HG03025 (cell line): ENCODE data around the gene ZC3H6.
"Not testable (repeated sequence)": the region's sequence is repeated elsewhere in the genome, so short reads cannot be mapped to it uniquely, and the experiment has no call there.

Experiments used
- ATAC-seq: cut with Tn5 transposase; IDR thresholded peaks from one replicate; pipeline ENCODE4 v1.9.1; 2021; ENCODE audit warnings: mild to moderate bottlenecking, moderate library complexity; ENCODE audit not compliant: unreplicated experiment, low FRiP score

The ZC3H6 gene

DNA sequence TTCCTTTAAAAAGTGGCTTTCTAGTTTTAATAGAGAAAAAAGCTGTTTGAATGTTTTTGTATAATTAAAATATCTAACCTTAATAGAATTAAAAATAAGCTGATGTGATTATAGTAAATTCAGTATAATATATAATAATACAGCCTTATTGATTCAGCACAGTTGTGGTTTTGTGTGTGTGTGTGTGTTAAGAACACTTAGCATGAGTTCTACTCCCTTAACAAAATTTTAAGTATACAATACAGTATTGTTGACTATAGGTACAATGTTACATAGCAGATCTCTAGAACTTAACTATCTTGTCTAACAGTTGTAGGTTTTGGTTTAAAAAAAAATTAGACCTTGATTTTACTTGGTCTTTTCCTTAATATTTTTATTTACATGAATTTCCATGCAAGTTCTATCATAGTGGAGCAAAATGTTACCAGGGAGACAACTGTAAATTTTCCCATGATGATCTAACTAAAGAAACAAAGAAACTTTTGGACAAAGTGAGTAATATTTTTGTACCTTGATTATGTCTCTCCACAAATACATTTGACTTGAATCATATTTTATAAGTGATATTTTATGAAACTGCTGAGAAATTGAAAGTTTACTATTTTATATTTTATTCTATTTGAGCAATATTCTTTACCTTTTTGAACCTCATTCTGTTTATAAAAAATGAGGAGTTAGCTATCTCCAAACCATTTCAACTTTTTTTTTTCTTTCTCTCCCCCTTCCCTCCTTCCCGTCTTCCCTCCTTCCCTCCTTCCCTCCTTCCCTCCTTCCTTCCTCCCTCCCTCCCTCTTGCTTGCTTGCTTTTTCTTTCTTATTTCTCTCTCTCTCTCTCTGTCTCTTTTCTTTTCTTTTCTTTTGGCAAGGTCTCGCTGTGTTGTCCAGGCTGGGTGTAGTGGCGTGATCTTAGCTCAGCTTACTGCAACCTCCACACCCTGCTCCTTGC lies 46.3 kb downstream of the ZC3H6 start:
- ATAC-seq: no peak

DNA sequence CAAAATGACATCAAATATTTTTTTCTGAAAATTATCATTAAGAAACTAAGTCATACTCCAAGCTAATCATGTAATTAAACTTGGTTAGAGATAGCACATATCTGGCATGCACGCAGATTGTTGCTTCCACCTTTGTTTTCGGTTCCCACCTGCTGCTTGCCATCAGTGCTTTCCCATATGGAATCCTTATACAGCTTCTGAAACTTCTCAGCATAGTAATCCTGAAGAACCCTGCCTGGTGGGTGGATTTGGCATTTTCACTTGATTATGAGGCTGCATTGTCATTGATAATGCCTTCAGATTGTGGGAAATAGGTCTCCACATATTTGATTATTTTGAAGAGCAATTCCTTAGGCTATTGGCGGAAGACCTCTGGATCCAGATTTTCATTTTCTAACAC lies 47.5 kb downstream of the ZC3H6 start:
- ATAC-seq: no peak

DNA sequence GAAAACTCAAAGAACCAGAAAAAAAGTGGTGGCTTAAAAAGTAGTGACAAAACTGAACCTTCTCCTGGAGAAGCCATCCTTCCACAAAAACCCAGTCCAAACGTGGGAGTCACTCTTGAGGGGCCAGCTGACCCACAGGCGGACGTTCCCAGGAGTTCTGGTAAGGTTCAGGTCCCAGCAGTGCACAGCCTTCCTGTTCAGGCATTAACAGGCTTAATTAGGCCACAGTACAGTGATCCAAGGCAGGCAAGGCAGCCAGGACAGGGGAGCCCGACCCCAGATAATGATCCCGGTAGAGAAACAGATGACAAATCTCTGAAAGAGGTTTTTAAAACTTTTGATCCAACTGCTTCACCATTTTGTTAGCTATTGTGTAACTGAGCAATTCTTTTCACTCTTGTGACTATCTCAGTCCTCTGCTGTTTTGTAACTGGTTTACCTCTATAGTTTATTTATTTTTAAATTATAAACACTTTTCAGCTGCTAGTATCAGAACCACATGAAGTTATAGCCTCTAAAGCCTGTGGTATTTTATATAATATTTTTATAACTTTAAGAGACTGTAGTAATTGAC lies 56.8 kb downstream of the ZC3H6 start:
- ATAC-seq: no peak

DNA sequence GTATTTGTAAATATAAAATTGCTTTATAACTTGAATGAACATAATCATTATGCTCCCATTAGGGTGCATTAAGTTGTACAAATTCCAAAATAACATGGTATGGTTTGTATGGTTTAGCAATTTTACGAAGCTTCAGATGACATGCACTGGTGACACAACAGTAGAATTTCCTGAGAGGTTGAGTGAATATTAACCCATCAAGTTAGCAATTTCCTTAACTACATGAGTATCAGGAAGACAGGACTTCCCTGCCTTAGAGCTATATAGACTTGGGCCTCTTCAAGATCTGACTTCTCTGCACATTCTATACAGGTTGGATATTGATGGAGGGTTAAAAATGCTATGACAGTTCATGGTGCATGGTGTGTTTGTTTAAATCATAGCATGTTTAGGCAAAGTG lies 60.2 kb downstream of the ZC3H6 start:
- no peak for ATAC-seq

DNA sequence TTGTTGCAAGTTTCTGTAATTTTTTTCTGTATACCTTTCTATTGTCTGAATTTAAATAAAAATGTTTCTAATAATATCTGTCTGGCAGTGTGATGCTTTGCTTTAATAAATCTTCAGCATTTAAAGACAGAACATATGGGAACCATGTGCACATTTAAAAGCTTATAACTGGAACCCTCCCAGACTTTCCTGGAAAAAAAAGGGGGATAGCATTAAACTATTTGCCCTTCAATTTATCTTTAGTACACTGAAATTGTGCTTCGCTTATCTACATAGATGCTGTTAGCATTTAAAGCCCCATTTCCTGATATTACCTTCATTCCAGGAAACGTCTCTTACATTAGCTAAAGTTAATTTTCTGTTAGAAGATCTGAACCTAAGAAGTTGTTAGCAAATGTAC lies 64.6 kb downstream of the ZC3H6 start:
- no peak for ATAC-seq

DNA sequence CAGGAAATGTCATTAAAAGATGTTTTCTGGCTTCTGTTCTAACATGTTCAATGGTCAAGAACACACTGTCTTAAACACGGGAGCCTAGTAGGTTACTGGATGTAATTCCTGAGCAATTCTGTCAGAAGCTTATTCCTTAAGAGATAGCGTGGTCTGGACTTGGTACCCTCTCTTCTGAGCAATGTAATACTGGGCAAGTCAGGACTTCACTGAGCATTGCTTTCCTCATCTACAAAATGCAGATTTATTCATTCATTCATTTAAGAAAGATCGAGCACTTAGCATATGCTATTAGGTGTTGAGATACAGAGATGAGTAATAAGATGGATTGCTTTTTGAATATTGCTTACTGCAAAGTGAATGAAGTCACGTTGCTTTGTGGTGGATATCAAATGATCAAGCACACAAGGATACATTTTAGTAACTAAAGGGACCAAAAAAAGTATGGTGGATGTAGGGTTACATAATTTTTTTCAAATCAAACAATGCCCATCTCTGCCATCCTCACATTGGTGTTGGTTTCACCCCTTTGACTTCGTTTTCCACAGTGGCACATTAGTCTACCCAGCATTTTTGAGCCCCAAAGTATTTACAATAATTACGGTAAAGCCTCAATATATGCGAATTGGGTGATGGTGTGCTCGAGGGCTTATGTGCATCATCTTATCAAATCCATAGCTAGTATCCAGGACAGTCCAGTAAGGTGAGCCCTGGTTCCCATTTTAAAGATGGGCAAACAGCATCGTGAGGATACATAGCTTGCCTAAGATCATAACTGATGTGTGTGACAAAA lies 65.3 kb downstream of the ZC3H6 start:
- no peak for ATAC-seq

DNA sequence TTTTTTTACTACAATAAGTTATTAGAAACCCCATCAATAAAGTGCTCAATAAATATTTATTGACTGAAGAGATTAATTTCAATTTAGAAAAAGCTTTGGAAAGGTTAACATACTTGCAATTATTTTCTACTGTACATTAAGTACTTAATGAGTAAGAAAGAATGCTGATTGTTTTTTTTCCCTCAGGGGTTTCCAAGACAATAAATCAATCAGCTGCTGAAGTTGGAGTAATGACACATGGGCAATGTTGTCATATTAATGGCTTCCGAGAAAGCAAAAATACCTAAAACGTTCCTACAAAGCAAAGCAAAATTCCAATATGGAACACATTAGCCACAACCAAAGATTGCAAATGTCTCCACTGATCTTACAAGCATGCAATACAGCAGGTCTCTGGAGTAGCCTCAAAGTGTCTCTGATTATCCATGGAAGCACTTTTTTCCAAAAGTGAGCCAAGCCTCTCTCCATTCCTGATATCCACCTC lies 66.7 kb downstream of the ZC3H6 start:
- no peak for ATAC-seq

DNA sequence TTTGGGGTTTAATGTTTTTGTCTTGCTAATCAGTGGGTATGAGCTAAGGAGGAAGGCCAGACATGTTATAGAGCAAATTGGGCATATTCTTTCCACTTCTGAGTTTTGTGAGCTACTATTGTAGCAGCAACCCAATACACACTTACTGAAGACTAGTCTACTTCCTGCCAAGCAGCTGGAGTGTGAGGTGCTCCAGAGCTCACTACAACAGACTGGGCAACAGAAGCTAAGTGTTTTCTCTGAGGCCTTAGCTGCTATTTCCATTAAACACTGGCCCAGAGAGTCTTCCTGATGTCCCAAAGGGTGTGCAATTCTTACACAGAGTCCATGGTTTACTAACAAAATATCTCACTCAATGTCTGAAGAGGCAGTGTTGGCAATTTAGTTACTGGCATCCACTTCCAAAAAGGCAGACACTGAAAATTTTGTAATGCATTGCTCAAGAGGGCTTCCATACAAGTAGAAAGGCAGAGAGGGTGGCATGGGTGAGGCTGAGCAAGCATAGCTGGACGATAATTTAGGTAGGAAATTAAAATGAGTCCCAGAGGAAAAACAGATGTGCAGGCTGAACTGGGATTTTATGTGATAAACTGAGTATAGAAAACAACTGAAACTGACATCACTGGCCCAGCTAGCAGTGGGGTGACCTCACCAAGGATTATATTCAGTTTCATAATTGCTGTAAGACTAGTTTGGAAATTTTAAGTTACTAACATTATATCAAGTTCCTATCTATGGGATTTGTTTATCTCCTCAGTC lies 68.6 kb downstream of the ZC3H6 start:
- ATAC-seq: no peak

DNA sequence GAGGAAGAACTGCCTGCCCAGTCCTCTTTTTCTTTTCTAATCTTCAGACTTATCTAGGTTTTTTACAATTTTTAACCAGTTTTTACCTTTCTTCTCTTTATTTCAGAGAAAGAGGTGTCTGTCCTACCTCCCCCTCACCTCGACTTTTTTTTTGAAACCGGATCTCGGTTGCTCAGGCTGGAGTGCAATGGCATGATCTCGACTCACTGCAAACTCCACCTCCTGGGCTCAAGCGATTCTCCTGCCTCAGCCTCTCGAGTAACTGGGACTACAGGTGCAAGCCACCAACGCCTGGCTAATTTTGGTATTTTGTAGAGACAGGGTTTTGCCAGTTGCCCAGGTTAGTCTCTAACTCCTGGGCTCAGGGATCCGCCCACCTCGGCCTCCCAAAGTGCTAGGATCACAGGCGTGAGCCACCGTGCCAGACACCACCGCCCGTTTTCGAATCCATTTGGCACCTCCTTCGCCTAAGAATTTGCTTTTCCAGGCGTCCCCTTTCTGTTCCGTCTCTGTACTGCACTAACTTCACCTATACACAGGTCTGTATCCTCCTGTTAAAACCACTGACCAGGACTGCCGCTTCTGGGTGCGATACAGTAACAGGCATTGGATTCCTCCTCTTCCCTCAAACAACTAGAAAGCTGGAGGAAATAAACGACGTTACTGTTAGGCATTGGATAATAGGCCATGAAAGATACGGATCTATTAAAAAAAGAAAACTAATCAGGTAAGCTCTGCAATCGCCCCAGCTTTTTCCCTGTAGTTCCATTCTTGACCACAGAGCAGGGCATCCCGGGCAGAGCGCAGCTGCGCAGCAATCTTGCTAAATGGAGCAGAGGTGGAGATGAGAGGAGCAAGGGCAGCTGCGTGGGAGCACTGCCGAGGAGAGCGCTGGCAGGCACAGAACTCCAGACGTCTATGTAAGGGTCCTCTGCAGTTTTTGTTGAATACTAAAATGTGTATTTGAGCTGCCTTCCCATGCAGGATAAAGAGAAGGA lies 69.9 kb downstream of the ZC3H6 start:
- ATAC-seq: no peak

DNA sequence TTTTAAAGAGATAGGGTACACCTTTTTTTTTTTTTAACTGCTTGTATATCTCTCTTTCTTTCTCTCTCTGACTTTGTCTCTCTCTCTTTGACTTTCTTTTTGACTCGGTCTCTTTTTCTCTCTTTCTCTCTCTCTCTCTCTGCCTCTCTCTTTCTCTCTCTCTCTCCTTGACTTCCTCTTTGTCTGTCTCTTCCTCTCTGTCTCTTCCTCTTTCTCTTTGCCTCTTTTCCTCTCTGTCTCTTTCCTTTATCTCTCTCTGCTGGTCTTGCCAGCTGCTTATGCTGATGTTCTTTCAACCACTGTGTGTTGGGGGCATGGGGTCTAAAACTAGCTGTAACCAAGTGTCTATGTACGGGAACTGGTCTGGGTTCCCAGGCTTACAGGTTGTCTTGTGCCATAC lies 76.9 kb downstream of the ZC3H6 start:
- ATAC-seq: not testable (repeated sequence)

DNA sequence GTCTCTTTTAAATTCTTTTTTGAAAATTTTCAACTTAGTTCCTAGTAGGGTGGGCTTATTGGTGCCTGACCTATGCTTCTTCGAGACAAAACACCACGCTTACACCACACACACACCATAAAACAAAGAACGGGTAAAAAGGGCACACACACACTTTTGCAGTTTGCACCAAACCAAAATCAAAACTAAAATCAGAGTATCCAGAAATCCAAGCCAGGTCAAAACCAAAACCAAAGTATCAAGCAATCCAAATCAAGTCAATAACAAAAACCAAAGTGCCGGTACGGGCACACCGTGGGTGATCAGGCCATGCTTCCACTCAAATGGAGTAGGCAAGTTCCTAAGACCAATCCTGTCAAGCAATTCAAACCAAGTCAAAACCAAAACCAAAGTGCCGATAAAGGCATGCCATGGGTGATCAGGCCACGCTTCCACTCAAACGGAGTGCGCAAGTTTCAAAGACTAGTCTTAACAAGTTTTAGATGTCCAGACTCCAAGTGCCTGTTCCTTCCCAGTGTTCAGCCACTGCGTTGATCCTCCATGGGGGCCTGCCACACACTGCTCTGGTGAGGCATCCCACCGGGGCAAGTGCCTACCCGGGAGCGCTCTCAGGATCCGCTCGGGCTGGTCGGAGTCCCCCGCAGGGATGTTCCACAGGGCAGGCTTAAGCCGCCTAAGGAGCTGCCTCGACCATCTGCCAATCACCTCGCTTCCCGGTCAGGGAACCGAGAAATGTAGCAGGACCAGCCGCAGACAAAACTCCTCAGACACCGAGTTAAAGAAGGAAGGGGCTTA lies 77.6 kb downstream of the ZC3H6 start:
- ATAC-seq: not testable (repeated sequence)

DNA sequence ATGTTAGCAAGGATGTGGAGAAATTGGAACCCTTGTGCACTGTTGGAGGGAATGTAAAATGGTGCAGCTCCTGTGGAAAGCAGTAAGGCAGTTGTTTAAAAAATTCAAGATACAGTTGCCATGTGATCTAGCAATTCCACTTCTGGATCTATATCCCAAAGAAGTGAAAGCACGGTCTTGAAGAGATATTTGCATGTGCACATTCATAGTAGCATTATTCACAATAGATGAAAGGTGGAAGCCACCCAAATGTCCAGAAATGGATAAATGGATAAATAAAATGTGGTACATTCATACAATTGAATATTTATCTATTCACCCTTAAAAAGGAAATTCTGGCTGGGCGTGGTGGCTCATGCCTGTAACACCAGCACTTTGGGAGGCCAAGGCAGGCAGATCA lies 78.9 kb downstream of the ZC3H6 start:
- not testable (repeated sequence) for ATAC-seq

DNA sequence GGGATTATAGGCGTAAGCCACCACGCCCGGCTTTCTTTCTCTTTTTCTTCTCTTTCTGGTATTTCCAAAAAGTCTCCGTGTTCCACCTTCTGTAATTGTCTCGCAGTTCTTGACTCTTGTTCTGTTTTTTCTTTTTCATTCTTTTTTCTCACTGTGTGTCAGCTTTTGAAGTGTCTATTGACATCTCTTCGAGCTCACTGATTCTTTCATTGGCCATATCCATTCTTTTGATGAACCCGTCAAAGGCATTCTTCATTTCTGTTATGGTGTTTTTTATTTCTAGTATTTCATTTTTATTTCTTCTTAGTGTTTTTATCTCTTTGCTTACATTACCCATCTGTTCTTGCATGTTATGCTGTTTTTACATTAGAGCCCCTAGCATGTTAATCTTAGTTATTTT lies 84.7 kb downstream of the ZC3H6 start:
- ATAC-seq: not testable (repeated sequence)
